ENCODE measurements around the gene ARHGAP24. TPM values are rescaled to one million over a fixed set of nuclear protein-coding genes. Genes with fewer than 3 reads are reported as not detected.

Gene ARHGAP24
- total RNA-seq, 2 experiments from 2014 or later, result 0.30 to 0.53 TPM

GRCh38 chr4:85488416-85488815, 13.5 kb downstream of the ARHGAP24 start:
- Histone ChIP-seq H3K36me3 (ENCODE audit: insufficient read depth, low read length) (no peaks in the 10 kb centered on the region), H3K27ac (ENCODE audit: low read depth in 1 of 2, low read length in 2 of 2) (no peak overlapping the region), H3K4me3 (ENCODE audit: low read length) (no peak overlapping the region), H3K27me3 (ENCODE audit: control insufficient read depth in 1 of 2, insufficient read depth in 2 of 2, low read length in 2 of 2) (no peaks in the 10 kb centered on the region), H3K4me1 (ENCODE audit: insufficient read depth, low read length) (no peaks in the 10 kb centered on the region), H3K9me3 (ENCODE audit: control insufficient read depth in 1 of 2, insufficient read depth in 1 of 2, low read length in 2 of 2) (no peaks in the 10 kb centered on the region)
- ChIA-PET POLR2A (no interaction called here), CTCF (no interaction called here)
- H3K4me3 Mint-ChIP-seq, result no peak overlapping the region
- peaks cover 3% of the 10 kb centered on the region for H3K9me3 Mint-ChIP-seq
- no peaks in the 10 kb centered on the region for H3K4me1 Mint-ChIP-seq (ENCODE audit: low read depth)
- ATAC-seq (ENCODE audit: poor library complexity) (no peak), DNase-seq (no peak)
- no peaks in the 10 kb centered on the region for H3K36me3 Mint-ChIP-seq (ENCODE audit: low read depth)
- H3K27ac Mint-ChIP-seq, result no peak overlapping the region
- TF ChIP-seq CTCF (IDR thresholded peaks at IDR 0.05), result no peak
- no peaks in the 10 kb centered on the region for H3K27me3 Mint-ChIP-seq
- intact Hi-C loops (cut with DNase I, micrococcal nuclease), result no loop called here

- CTCF ChIA-PET, result no interaction called here
Measured at GRCh38 chr4:85489273-85489981, 14.5 kb downstream of the ARHGAP24 start.

GRCh38 chr4:85491527-85491926, 16.6 kb downstream of the ARHGAP24 start:
- H3K27ac Mint-ChIP-seq, result no peak overlapping the region
- H3K36me3 Mint-ChIP-seq (ENCODE audit: low read depth), result no peaks in the 10 kb centered on the region
- DNase-seq (no peak), ATAC-seq (ENCODE audit: poor library complexity) (no peak)
- peaks cover 0 to 12% of the 10 kb centered on the region in 2 experiments for H3K9me3 ChIP-seq (ENCODE audit: control insufficient read depth in 1 of 2, insufficient read depth in 1 of 2, low read length in 2 of 2)
- no peaks in the 10 kb centered on the region for H3K27me3 Mint-ChIP-seq
- H3K4me3 Mint-ChIP-seq, result no peak overlapping the region
- ChIA-PET POLR2A (no interaction called here), CTCF (no interaction called here)
- H3K4me1 Mint-ChIP-seq (ENCODE audit: low read depth), result no peaks in the 10 kb centered on the region
- no peaks in the 10 kb centered on the region for H3K36me3 ChIP-seq (ENCODE audit: insufficient read depth, low read length)
- H3K4me3 ChIP-seq (ENCODE audit: low read length), result no peak overlapping the region
- H3K9me3 Mint-ChIP-seq, result peaks cover 3% of the 10 kb centered on the region
- no peaks in the 10 kb centered on the region for H3K27me3 ChIP-seq (ENCODE audit: control insufficient read depth in 1 of 2, insufficient read depth in 2 of 2, low read length in 2 of 2)
- no peak for TF ChIP-seq CTCF (IDR thresholded peaks at IDR 0.05)
- H3K4me1 ChIP-seq (ENCODE audit: insufficient read depth, low read length), result no peaks in the 10 kb centered on the region
- intact Hi-C loops (cut with DNase I, micrococcal nuclease), result no loop called here
- no peak overlapping the region for H3K27ac ChIP-seq (ENCODE audit: low read depth in 1 of 2, low read length in 2 of 2)

More at GRCh38 chr4:85489273-85489981, 14.5 kb downstream of the ARHGAP24 start:
- Mint-ChIP-seq H3K27me3 (no peaks in the 10 kb centered on the region), H3K27ac (no peak overlapping the region), H3K4me3 (no peak overlapping the region), H3K9me3 (peaks cover 3% of the 10 kb centered on the region), H3K4me1 (ENCODE audit: low read depth) (no peaks in the 10 kb centered on the region), H3K36me3 (ENCODE audit: low read depth) (no peaks in the 10 kb centered on the region)
- POLR2A ChIA-PET, result no interaction called here
- Histone ChIP-seq H3K36me3 (ENCODE audit: insufficient read depth, low read length) (no peaks in the 10 kb centered on the region), H3K9me3 (ENCODE audit: control insufficient read depth in 1 of 2, insufficient read depth in 1 of 2, low read length in 2 of 2) (peaks cover 0 to 2% of the 10 kb centered on the region in 2 experiments), H3K4me3 (ENCODE audit: low read length) (no peak overlapping the region), H3K27me3 (ENCODE audit: control insufficient read depth in 1 of 2, insufficient read depth in 2 of 2, low read length in 2 of 2) (no peaks in the 10 kb centered on the region), H3K4me1 (ENCODE audit: insufficient read depth, low read length) (no peaks in the 10 kb centered on the region), H3K27ac (ENCODE audit: low read depth in 1 of 2, low read length in 2 of 2) (no peak overlapping the region)
- ATAC-seq (ENCODE audit: poor library complexity) (no peak), DNase-seq (no peak)
- intact Hi-C loops (cut with DNase I, micrococcal nuclease), result no loop called here
- TF ChIP-seq CTCF (IDR thresholded peaks at IDR 0.05), result no peak

Data from CD4-positive, alpha-beta T cell (primary cell).